ENCODE results near the gene ERF. TPM values are rescaled to one million over a fixed set of nuclear protein-coding genes. Genes with fewer than 3 reads are reported as not detected.
A peak's percentile ranks its signal among the peaks of the same experiment; 100 is the strongest.

The ERF gene
- total RNA-seq, 1 donor from 2014 or later = 111 TPM

DNA sequence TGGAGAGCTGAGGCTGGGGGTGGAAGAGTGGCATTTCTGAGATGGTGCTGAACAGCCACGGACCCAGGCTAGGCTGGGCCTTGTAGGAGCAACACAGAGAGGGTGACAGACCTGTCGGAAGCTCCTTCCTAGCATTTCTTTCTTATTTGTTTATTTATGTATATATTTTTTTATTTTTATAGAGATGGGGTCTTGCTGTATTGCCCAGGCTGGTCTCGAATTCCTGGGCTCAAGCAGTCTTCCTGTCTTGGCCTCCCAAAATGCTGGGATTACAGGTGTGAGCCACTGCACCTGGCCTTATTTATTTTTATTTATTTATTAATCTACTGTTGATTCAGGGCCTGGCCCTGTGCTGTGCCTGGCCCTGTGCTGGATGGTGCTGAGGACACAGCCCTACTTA lies 20.6 kb upstream of the ERF start:
- H3K36me3 Mint-ChIP-seq (ENCODE audit: insufficient read depth) = peaks cover 12% of the 10 kb centered on the region
- H3K27me3 Mint-ChIP-seq = no peaks in the 10 kb centered on the region
- H3K9me3 Mint-ChIP-seq (ENCODE audit: low read depth) = no peaks in the 10 kb centered on the region
- H3K4me1 Mint-ChIP-seq (ENCODE audit: low read depth) = peaks cover 17% of the 10 kb centered on the region
- no peak for DNase-seq (ENCODE audit: low spot score, unreplicated experiment)
- H3K27ac Mint-ChIP-seq = no peak overlapping the region
- TF ChIP-seq, protein P1, sequence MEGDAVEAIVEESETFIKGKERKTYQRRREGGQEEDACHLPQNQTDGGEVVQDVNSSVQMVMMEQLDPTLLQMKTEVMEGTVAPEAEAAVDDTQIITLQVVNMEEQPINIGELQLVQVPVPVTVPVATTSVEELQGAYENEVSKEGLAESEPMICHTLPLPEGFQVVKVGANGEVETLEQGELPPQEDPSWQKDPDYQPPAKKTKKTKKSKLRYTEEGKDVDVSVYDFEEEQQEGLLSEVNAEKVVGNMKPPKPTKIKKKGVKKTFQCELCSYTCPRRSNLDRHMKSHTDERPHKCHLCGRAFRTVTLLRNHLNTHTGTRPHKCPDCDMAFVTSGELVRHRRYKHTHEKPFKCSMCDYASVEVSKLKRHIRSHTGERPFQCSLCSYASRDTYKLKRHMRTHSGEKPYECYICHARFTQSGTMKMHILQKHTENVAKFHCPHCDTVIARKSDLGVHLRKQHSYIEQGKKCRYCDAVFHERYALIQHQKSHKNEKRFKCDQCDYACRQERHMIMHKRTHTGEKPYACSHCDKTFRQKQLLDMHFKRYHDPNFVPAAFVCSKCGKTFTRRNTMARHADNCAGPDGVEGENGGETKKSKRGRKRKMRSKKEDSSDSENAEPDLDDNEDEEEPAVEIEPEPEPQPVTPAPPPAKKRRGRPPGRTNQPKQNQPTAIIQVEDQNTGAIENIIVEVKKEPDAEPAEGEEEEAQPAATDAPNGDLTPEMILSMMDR (IDR thresholded peaks at IDR 0.05; ENCODE audit: unreplicated experiment) = no peak
- H3K4me3 Mint-ChIP-seq (ENCODE audit: low read depth) = no peak overlapping the region

DNA sequence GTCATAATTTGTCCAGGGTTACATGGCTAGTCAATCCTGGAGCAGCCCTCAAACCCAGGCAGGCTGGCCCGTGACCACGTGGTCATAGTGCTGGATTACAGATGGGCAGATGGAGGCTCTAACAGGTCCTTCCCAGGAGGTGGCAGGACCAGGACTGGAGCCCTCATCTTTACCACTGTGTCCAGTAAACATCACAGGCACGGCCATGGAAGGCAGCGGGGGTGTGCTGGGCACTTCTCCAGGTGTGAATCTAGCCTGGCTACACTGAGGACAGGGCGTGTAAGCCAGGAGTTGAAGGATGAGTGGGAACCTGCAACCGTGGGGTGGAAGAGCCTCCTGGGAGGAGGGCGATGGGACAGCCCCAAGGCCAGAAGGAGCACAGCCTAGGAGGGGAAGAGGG lies 20.2 kb upstream of the ERF start:
- H3K4me1 Mint-ChIP-seq (ENCODE audit: low read depth) = peaks cover 21% of the 10 kb centered on the region
- no peaks in the 10 kb centered on the region for H3K27me3 Mint-ChIP-seq
- H3K27ac Mint-ChIP-seq = peak overlapping the region; percentile 62
- H3K36me3 Mint-ChIP-seq (ENCODE audit: insufficient read depth) = peaks cover 12% of the 10 kb centered on the region
- H3K9me3 Mint-ChIP-seq (ENCODE audit: low read depth) = no peaks in the 10 kb centered on the region
- TF ChIP-seq, protein P1 (IDR thresholded peaks at IDR 0.05; ENCODE audit: unreplicated experiment) = no peak
- no peak for DNase-seq (ENCODE audit: low spot score, unreplicated experiment)
- no peak overlapping the region for H3K4me3 Mint-ChIP-seq (ENCODE audit: low read depth)

DNA sequence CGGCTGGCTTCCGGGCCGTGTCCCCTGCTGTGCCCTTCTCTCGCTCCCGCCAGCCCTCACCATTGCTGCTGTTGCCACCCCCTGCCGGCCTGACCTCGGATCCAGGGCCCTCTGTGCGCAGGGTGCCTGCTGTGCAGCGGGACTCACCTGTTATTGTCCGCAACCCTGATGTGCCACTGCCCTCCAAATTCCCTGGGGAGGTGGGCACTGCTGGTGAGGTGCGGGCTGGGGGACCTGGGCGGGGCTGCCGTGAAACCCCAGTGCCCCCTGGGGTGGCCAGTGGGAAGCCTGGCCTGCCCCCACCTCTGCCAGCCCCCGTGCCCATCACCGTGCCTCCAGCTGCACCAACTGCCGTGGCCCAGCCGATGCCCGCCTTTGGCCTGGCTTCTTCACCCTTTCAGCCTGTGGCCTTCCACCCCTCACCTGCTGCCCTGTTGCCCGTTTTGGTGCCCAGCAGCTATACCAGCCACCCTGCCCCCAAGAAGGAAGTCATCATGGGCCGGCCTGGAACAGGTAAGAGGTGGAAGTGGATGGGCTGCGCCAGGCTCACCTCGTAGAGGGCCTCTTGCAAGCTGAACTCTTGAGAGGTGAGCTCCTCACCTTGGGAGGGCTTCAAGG lies 19.2 kb upstream of the ERF start:
- Mint-ChIP-seq H3K9me3 (ENCODE audit: low read depth) (no peaks in the 10 kb centered on the region), H3K36me3 (ENCODE audit: insufficient read depth) (peaks cover 12% of the 10 kb centered on the region), H3K4me3 (ENCODE audit: low read depth) (no peak overlapping the region), H3K27ac (no peak overlapping the region), H3K4me1 (ENCODE audit: low read depth) (peaks cover 23% of the 10 kb centered on the region), H3K27me3 (no peaks in the 10 kb centered on the region)
- TF ChIP-seq, protein P1 (IDR thresholded peaks at IDR 0.05; ENCODE audit: unreplicated experiment) = no peak
- no peak for DNase-seq (ENCODE audit: low spot score, unreplicated experiment)

DNA sequence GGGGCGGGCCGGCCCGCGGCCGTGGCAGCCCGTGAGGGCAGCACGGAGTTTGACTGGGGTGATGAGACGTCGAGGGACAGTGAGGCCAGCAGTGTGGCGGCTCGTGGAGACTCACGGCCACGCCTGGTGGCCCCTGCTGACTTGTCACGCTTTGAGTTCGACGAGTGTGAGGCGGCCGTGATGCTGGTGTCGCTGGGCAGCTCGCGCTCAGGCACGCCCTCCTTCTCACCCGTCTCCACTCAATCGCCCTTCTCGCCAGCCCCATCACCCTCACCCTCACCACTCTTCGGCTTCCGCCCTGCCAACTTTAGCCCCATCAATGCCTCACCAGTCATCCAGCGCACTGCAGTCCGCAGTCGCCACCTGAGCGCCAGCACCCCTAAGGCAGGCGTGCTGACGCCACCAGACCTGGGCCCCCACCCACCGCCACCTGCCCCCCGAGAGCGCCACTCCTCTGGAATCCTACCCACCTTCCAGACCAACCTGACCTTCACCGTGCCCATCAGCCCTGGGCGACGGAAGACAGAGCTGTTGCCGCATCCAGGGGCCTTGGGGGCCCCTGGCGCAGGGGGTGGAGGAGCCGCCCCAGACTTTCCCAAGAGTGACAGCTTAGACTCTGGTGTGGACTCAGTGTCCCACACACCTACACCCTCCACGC lies 18.6 kb upstream of the ERF start:
- Mint-ChIP-seq H3K27me3 (no peaks in the 10 kb centered on the region), H3K9me3 (ENCODE audit: low read depth) (no peaks in the 10 kb centered on the region), H3K4me1 (ENCODE audit: low read depth) (peaks cover 18% of the 10 kb centered on the region), H3K27ac (no peak overlapping the region), H3K36me3 (ENCODE audit: insufficient read depth) (peaks cover 12% of the 10 kb centered on the region), H3K4me3 (ENCODE audit: low read depth) (no peak overlapping the region)
- DNase-seq (ENCODE audit: low spot score, unreplicated experiment) = no peak
- TF ChIP-seq, protein P1 (IDR thresholded peaks at IDR 0.05; ENCODE audit: unreplicated experiment) = no peak

DNA sequence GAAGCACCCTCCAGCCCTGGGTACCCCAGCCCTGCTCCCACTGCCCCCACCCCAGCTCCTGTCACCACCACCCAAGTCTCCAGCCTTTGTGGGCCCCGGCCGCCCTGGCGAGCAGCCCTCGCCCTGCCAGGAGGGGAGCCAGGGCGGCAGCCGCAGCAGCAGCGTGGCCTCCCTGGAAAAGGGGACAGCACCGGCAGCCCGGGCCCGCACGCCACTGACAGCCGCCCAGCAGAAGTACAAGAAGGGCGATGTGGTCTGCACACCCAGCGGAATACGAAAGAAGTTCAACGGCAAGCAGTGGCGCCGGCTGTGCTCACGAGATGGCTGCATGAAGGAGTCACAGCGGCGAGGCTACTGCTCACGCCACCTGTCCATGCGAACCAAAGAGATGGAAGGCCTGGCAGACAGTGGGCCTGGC lies 18.1 kb upstream of the ERF start:
- TF ChIP-seq, protein P1 (IDR thresholded peaks at IDR 0.05; ENCODE audit: unreplicated experiment) = no peak
- Mint-ChIP-seq H3K4me3 (ENCODE audit: low read depth) (no peak overlapping the region), H3K9me3 (ENCODE audit: low read depth) (no peaks in the 10 kb centered on the region), H3K4me1 (ENCODE audit: low read depth) (peaks cover 16% of the 10 kb centered on the region), H3K27ac (no peak overlapping the region), H3K27me3 (no peaks in the 10 kb centered on the region), H3K36me3 (ENCODE audit: insufficient read depth) (peaks cover 12% of the 10 kb centered on the region)
- no peak for DNase-seq (ENCODE audit: low spot score, unreplicated experiment)
